PC-9 (cell line): ENCODE results near the gene SLC25A41. TPM values are rescaled to one million over a fixed set of nuclear protein-coding genes. Genes with fewer than 3 reads are reported as not detected.

Experiments
- BruUV-seq: library from RNA; stranded (reverse); fragments of 400-500 nt; replicated peaks from 2 replicates; lab custom pipeline; 2021; lab: Mats Ljungman, UMichigan
- CTCF ChIA-PET: fragments of 300-600 bp; sonication (Branson Sonifier 250); formaldehyde crosslinking; loops from one replicate; lab custom pipeline; 2022; ENCODE audit warnings: antibody characterized with exemption; lab: Charles Lee
- POLR2A ChIA-PET: fragments of 300-600 bp; sonication (Branson Sonifier 250); formaldehyde crosslinking; loops from one replicate; lab custom pipeline; 2022; ENCODE audit warnings: antibody characterized with exemption; ENCODE audit not compliant: unreplicated experiment; lab: Charles Lee
- DNase-seq, 2 experiments: peaks; one replicate each; pipeline versions ENCODE4 v3.0.0 to v3.0.0-alpha.2; 2015 to 2022; ENCODE audit warnings: mixed read lengths in 1 of 2
- H2AFZ ChIP-seq: fragments of 200-600 bp; sonication (generic); 2 replicates; pipeline ENCODE4 v1.8.1; 2017; ENCODE audit warnings: antibody characterized with exemption
- H3F3A ChIP-seq: fragments of 200-600 bp; sonication (generic); 2 replicates; pipeline ENCODE4 v1.8.1; 2017; ENCODE audit warnings: antibody characterized with exemption, mild to moderate bottlenecking, low read depth; ENCODE audit not compliant: insufficient read depth
- H3K27ac ChIP-seq: fragments of 200-600 bp; sonication (generic); 2 replicates; pipeline ENCODE4 v1.6.1; 2016; ENCODE audit warnings: mixed run types
- H3K27me3 ChIP-seq: fragments of 200-600 bp; sonication (generic); 2 replicates; pipeline ENCODE4 v1.6.1; 2016; ENCODE audit warnings: low read depth, mixed run types; ENCODE audit not compliant: insufficient read depth
- H3K36me3 ChIP-seq: fragments of 200-600 bp; sonication (generic); 2 replicates; pipeline ENCODE4 v1.6.1; 2016; ENCODE audit warnings: low read depth, mixed run types
- H3K4me1 ChIP-seq: fragments of 200-600 bp; sonication (generic); replicated peaks from 2 replicates; pipeline ENCODE4 v1.6.1; 2016; ENCODE audit warnings: mixed run types; ENCODE audit not compliant: insufficient read depth
- H3K4me2 ChIP-seq: fragments of 200-600 bp; sonication (generic); 2 replicates; pipeline ENCODE4 v1.6.1; 2017; ENCODE audit warnings: mixed run types
- H3K4me3 ChIP-seq: fragments of 200-600 bp; sonication (generic); 2 replicates; pipeline ENCODE4 v1.6.1; 2016; ENCODE audit warnings: mixed run types
- H3K79me2 ChIP-seq: fragments of 200-600 bp; sonication (generic); 2 replicates; pipeline ENCODE4 v1.6.1; 2017; ENCODE audit warnings: low read depth, mixed run types
- H3K9me2 ChIP-seq: fragments of 200-600 bp; sonication (generic); 2 replicates; pipeline ENCODE4 v1.8.1; 2017; ENCODE audit warnings: mild to moderate bottlenecking; ENCODE audit not compliant: insufficient read depth
- H3K9me3 ChIP-seq: fragments of 200-600 bp; sonication (generic); 2 replicates; pipeline ENCODE4 v1.8.1; 2016; ENCODE audit warnings: low read depth; ENCODE audit not compliant: insufficient read depth
- H4K20me1 ChIP-seq: fragments of 200-600 bp; sonication (generic); 2 replicates; pipeline ENCODE4 v1.8.1; 2017; ENCODE audit not compliant: insufficient read depth
- EZH2 ChIP-seq: fragments of 200-600 bp; sonication (generic); IDR thresholded peaks from 2 replicates; pipeline ENCODE4 v1.8.0; 2017; ENCODE audit warnings: antibody characterized with exemption, low read depth
- intact Hi-C: fragments of 100-400 bp; cut with micrococcal nuclease; formaldehyde crosslinking; loops from one replicate; pipeline ENCODE4 v1.10.0; 2022; ENCODE audit not compliant: unreplicated experiment
- total RNA-seq: library from RNA; stranded (reverse); gene quantifications from 2 replicates; pipeline ENCODE4 v1.2.3, GENCODE V29; 2021
- TF ChIP-seq, protein P1 (sequence below): fragments of 200-600 bp; sonication (generic); conservative IDR thresholded peaks from 2 replicates; pipeline ENCODE4 v1.6.1; 2017; ENCODE audit warnings: mixed run types, antibody characterized with exemption, mild to moderate bottlenecking, moderate library complexity

The SLC25A41 gene
- total RNA-seq, 1 experiment from 2014 or later = not detected

DNA sequence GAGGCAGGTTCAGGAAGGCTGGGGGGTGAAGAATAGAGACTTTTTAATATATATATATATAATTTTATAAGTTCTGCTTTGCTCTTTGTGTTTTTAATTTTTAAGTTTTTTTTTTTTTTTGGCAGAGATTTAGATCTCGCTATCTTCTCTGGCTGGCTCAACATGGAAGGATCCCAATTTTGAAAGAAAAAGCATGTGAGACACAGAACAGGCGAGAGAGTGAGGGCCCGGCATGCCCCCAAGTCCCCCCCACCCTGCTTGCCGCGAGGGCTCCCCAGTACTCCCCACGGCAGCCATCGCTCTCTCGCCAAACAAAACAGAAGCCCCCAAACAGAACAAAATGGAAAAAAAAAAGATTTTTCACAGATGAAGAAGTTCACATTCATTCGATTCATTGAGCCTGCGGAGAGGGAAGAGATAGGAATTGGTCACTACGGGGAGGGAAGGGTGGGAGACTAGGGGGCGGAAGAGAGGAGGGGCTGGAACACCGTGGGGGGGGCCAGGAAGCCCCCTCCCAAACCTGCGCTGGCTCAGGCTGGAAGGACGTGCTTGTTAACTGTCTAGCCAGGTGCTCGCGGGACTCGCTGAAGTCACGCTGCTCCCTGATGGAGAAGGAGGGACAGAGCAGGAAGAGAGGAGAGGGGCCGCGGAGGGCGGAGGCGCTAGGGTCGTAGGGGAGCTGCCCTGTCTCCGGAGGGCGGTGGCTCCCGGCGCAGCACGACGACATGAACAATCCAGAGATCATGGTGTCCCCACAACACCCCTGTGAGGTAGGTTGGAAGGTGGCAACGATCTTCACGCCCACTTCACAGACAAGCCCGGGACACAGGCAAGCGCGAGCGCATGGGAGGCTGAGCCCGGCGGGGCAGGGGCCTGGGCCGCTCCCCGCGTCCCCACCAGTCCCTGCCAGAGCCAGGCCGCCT lies 19.6 kb downstream of the SLC25A41 start:
- Histone ChIP-seq H4K20me1 (peaks cover 4% of the 10 kb centered on the region; the same call in 1 of the 2 replicates), H3K27ac (no peak overlapping the region), H3K36me3 (no peaks in the 10 kb centered on the region), H3K79me2 (no peaks in the 10 kb centered on the region), H3K9me3 (no peaks in the 10 kb centered on the region), H3K27me3 (no peaks in the 10 kb centered on the region), H3K4me3 (no peak overlapping the region), H3K4me1 (no peaks in the 10 kb centered on the region), H3K4me2 (no peak overlapping the region), H3K9me2 (no peaks in the 10 kb centered on the region), H2AFZ (no peak overlapping the region), H3F3A (peaks cover 3% of the 10 kb centered on the region; the same call in 1 of the 2 replicates)
- no TSS peak for BruUV-seq
- TF ChIP-seq, protein P1, sequence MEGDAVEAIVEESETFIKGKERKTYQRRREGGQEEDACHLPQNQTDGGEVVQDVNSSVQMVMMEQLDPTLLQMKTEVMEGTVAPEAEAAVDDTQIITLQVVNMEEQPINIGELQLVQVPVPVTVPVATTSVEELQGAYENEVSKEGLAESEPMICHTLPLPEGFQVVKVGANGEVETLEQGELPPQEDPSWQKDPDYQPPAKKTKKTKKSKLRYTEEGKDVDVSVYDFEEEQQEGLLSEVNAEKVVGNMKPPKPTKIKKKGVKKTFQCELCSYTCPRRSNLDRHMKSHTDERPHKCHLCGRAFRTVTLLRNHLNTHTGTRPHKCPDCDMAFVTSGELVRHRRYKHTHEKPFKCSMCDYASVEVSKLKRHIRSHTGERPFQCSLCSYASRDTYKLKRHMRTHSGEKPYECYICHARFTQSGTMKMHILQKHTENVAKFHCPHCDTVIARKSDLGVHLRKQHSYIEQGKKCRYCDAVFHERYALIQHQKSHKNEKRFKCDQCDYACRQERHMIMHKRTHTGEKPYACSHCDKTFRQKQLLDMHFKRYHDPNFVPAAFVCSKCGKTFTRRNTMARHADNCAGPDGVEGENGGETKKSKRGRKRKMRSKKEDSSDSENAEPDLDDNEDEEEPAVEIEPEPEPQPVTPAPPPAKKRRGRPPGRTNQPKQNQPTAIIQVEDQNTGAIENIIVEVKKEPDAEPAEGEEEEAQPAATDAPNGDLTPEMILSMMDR = no peak
- no peak for TF ChIP-seq EZH2
- POLR2A ChIA-PET = no interaction called here
- CTCF ChIA-PET = no interaction called here
- intact Hi-C loops = no loop called here
- no peak for DNase-seq

DNA sequence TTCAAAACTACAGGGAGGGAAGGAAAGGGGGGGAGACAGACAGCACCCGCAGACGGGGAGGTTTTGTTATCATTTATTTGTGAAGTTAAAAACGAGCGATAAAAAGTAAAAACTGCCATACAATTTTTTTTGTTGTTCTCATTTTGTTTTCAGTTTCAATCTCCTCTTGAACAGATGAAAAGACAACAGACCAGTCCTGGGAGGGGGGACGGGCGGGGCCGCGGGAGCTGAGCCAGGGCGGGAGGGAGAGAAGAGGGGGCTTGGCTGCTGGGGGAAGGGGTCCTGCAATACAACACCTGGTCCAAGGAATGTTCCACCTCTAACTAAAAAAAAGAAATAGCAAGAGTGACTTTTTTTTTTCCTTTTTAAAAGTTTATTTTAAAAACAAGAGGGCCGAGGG lies 20.3 kb downstream of the SLC25A41 start:
- CTCF ChIA-PET = no interaction called here
- POLR2A ChIA-PET = no interaction called here

DNA sequence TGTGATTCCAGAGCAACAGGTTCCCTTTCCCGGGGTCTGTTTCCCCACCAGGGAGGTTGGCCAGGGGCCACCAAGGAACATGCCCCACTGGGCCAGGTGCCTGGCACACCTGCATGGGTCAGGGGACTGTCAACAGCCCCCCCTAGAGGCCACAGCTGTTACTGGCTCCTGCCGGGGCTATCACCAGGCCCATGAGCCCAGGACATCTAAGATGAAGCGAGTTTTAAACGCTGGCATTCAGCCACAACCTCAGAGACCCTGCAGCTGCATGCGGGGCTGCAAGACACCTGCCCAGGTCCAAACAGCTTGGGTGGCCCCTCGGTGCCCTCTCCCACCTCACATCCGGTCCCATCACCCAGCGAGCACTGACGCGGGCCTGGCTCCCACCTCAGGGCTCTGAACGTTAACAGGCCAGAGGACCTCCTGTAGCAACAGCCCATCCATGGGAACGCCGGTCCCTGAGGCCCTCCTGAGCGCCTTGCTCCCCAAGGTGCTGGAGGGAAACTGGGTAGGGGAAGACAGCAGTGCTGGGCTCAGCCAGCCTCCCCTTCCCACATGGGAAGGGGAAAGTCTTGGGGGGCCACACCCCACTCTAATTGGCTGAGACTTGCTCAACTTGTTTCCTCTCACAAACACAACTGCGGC lies 21.0 kb downstream of the SLC25A41 start:
- Histone ChIP-seq H3K4me2 (no peak overlapping the region), H3K9me2 (no peaks in the 10 kb centered on the region), H3K79me2 (no peaks in the 10 kb centered on the region), H3F3A (peaks cover 3% of the 10 kb centered on the region; the same call in 1 of the 2 replicates), H4K20me1 (peaks cover 3% of the 10 kb centered on the region; the same call in 1 of the 2 replicates), H3K27me3 (no peaks in the 10 kb centered on the region), H3K27ac (no peak overlapping the region), H3K4me3 (no peak overlapping the region), H3K9me3 (no peaks in the 10 kb centered on the region), H3K4me1 (no peaks in the 10 kb centered on the region), H2AFZ (no peak overlapping the region), H3K36me3 (no peaks in the 10 kb centered on the region)
- peak in 1 of 2 experiments; percentile 24 for DNase-seq
- ChIA-PET POLR2A (interaction anchor here (0.5 kb wide), 1 partner anchor 584 kb away, joined by 5 read pairs; no protein-coding TSS in a partner anchor), CTCF (no interaction called here)
- no TSS peak for BruUV-seq
- intact Hi-C loops = no loop called here
- TF ChIP-seq, protein P1 = peak; percentile 67
- TF ChIP-seq EZH2 = no peak

More for the DNA sequence above, 20.3 kb downstream of the SLC25A41 start:
- Histone ChIP-seq H3K27ac (no peak overlapping the region), H3K79me2 (no peaks in the 10 kb centered on the region), H3K4me1 (no peaks in the 10 kb centered on the region), H3F3A (peaks cover 3% of the 10 kb centered on the region; the same call in 1 of the 2 replicates), H3K36me3 (no peaks in the 10 kb centered on the region), H4K20me1 (peaks cover 4% of the 10 kb centered on the region; the same call in 1 of the 2 replicates), H3K9me3 (no peaks in the 10 kb centered on the region), H3K9me2 (no peaks in the 10 kb centered on the region), H2AFZ (no peak overlapping the region), H3K27me3 (no peaks in the 10 kb centered on the region), H3K4me2 (no peak overlapping the region), H3K4me3 (no peak overlapping the region)
- TSS peak; percentile 35 for BruUV-seq
- no peak for TF ChIP-seq EZH2
- TF ChIP-seq, protein P1 = no peak
- DNase-seq = no peak
- intact Hi-C loops = no loop called here
